Measurements from ENCODE around the gene TPRKB.

DNA sequence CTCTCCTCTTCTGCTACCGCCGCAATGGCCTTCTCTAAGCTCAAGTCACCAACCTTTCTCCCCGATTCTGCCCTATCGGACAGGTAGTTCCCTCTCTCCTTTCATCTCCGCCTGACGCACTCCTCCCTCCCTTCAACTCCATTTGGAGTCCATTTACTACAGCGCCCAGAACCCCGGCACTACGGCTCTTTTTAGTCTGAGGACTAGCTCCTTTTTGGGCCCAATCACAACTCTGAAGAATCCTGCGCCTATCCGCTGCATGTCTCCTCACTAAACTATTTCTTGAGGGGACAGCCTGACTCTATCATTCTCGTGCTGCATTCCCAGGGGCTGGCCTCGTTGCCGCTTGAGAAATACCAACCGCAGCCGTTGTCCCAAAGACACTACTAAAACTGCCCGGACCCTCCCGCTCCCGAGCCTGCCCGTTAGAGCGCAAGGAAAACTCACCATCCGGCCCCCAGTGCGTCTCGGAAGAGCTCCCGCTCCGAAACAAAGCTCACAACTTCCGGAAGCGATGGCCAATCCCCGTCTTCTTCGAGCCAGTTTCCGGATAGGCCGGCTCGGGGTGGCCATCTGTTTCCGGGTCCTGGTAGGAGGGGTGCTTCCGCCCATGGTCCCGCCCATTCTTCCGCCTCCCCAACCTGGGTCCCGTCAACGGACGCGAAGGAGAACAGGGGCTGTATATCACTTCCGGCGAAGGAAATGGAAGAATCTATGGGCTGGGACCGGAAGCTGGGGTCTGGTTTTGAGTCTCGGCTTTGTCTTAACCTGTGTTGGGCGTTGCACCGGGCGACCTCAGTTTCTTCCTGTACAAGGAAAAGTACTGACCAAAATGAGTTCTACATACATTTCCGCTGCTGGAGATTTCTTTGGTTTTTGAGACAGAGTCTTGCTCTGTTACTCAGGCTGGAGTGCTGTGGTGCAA is at the start of gene TPRKB:
- TF ChIP-seq, protein P1, sequence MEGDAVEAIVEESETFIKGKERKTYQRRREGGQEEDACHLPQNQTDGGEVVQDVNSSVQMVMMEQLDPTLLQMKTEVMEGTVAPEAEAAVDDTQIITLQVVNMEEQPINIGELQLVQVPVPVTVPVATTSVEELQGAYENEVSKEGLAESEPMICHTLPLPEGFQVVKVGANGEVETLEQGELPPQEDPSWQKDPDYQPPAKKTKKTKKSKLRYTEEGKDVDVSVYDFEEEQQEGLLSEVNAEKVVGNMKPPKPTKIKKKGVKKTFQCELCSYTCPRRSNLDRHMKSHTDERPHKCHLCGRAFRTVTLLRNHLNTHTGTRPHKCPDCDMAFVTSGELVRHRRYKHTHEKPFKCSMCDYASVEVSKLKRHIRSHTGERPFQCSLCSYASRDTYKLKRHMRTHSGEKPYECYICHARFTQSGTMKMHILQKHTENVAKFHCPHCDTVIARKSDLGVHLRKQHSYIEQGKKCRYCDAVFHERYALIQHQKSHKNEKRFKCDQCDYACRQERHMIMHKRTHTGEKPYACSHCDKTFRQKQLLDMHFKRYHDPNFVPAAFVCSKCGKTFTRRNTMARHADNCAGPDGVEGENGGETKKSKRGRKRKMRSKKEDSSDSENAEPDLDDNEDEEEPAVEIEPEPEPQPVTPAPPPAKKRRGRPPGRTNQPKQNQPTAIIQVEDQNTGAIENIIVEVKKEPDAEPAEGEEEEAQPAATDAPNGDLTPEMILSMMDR (conservative IDR thresholded peaks at IDR 0.05; ENCODE audit: low read length), result no peak
- TF ChIP-seq EZH2phosphoT487 (IDR thresholded peaks at IDR 0.05; ENCODE audit: borderline replicate concordance), result no peak

Measured in Loucy (cell line).